HS-27A (cell line): ENCODE measurements around the gene IGF1R.
"Not testable (repeated sequence)": the region's sequence is repeated elsewhere in the genome, so short reads cannot be mapped to it uniquely, and the experiment has no call there.

Experiments
- DNase-seq: peaks from one replicate; pipeline ENCODE4 v3.0.0-alpha.2; 2012; ENCODE audit warnings: low read depth, missing footprints

IGF1R gene

DNA sequence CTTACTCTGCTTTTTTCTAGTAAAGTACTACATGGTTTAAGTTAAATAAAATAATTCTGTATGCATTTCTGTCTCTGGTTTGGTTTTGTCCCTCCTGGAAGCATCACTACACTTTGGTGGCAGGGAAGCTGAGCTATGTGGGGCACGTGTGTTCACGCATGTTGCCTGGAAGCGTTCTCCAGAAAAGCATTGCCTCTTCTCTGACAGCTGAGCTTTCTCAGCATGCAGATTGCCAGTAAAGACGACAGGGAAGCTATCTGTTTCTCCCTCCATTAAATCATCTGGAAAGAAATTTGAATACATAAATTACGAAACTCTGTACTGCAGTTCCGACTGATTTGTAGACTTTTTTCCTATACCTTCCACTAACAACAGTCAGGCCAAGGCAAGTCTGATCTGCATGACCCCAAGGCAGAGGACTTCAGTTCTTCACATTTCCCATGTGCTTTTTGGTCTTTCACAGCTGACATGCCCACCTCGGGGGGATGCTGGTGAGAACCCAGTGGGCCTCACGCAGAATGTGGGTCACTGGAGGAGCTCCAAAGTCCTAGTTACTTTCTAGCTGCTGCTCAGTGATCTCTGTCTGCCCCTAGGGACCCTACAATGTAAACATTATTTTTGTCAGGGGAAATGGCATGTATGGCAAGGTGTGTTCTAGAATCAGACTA, 316.3 kb downstream of the IGF1R start:
- no peak for DNase-seq

DNA sequence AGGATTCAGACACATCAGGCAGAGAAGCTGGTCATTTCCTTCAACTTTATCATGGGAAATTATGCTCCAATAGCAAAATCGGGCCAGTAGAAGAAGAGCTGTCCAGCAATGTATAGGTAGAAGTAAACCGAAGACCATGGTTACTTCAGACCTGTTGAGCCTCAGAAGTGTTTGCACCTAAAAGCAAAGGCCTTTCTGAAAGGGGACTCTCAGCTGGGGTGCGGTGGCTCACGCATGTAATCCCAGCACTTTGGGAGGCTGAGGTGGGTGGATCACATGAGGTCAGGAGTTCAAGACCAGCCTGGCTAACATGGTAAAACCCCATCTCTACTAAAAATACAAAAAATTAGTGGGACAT, 316.8 kb downstream of the IGF1R start:
- not testable (repeated sequence) for DNase-seq

DNA sequence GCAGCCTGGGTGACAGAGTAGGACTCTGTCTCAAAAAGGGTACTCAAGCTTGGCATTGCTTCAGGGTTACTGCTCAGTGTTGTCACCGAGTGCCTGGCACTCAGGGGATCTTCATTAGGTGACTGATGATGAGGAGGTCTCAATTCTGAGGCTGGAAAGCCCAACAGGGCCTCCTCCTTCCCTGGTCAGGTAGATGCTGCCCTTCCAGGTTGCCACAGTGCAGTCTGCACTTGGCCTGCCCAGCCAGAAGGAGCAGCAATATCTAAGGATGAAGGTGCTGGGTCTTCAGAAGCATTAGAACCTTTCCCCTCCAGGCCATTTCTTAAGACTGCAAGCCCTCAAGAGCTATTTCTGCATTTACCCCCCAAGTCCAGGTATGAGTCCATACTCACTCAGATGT, 317.3 kb downstream of the IGF1R start:
- no peak for DNase-seq

DNA sequence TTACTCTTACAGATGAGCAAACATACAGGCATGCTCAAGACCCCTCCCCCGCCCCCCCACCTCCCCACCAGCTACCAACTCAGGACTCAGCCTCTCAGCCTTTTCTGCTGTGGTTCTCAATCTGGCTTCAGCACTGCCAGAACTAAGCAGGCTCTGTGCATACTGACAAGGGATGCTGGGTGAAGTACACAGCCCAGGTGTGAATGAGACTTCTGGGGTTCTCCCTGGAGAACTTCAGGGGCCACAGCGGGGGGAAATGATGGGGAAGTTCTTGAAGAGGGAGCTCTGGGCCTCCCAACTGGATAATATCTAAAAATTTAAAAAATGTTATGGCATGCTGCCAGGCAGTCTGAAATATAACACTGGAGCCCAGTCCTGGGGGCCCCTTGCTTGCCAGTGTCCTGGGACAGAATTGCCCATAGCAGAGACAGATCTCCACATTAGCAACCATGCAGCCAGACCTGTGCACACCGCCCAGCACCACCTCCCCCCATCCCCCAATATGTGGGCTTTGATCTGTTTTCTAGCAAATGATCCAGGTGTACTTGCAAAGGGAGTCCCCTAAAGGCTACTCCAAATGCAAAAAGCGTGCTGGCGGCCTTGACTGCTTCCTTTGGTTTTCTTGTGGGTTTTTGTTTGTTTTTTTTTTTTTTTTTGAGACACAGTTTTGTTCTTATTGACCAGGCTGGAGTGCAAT, 317.9 kb downstream of the IGF1R start:
- DNase-seq = peak; percentile 61

DNA sequence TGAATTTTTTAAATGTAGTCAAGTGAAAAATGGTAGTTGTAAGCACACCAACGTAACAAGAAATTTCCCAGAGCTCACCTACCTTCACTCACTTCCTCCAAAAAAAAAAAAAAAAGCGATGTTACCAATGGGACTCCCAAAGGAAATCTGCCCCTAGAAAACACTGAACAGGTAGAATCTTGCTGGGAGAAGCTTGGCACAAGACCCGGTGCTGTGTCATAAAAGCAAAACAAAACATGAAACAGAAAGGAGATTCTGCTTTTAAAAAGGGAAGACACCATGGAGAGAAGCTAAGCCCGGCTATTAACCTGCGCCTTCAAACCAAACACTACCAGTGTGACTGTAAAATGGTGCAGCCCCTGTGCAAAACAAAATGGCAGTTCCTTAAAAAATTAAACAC, 318.8 kb downstream of the IGF1R start:
- no peak for DNase-seq

DNA sequence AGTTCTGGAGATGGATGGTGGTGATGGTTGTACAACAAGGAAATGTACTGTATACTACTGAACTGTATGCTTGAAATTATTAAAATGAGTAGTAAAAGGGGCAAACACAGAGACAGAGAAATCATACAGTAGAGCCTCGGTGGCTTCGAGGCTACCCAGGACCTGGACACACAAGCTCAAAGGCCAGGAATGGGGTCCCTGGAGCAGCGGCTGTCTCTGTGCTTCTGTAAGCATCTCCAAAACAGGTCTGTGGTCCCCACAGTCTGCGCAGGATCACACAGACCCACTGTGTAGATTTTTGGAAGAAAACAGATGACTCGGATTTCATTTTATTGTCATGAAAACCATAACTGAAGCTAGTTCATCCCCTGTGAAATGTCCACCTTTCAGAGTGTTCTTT, 319.6 kb downstream of the IGF1R start:
- DNase-seq = no peak

DNA sequence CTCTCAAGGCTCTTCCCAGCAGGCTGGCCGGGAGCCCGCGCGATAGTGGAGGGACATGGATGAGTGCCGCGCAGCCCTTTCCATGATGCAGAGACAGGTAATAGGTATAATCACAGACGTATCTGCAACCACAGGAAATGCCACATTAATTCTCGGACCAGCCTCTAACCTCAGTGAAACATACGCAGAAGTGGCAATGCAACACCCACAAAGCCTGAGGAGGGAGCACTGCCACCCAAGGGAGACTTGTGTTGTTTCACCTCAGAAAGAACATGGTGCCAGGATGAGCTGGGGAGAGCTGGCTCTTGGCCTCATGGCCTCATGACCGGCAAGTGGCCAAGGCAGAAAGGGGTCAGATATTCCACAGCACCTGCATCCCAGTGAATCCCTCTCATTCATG, 320.2 kb downstream of the IGF1R start:
- DNase-seq = no peak

DNA sequence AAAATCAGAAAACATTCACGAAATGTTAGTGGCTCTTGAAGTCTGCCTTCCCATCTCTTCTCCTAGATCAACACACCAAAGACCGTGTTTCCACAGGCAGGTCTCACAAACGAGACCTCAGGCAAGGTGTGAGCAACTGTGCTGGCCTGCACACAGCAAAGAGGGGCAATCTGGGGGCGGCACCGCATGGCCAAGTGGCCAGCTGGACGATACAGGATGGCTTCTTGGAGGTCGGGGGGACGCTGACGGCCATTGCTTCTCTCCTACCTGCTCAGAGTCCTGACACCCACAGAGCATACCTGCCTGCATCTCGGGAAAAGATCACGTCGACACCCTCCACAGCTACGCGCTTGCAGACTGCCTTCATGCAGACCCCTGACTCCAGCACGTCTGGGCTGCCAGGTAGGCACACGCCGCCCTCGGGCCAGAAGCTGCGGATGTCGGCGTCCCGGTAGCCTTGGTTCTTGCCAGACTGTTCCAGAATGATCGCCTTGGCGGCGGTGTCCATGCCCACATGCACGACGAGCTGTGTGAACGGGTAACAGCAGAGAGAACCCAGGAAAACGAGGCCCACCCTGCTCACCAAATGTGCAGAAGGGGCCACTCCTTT, 320.9 kb downstream of the IGF1R start:
- no peak for DNase-seq

DNA sequence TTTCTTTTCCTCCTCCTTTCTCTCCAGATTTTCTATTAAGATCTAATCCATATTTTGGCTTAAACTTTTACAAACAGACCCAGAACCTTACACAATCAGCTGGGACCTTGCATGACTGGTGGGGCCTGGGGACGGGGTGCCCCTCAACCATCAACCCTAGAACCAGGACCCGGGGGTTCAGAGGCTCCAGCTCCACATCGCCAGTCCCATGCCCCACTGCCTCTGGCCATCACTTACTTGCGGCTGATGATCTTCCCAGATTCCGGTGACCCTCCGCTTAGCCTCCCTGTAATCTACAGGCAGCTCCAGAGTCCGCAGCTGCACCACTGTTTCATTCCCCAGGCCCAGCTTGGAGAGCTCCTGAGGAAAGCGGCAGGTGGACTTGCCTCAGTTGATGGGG, 322.5 kb downstream of the IGF1R start:
- DNase-seq = no peak

DNA sequence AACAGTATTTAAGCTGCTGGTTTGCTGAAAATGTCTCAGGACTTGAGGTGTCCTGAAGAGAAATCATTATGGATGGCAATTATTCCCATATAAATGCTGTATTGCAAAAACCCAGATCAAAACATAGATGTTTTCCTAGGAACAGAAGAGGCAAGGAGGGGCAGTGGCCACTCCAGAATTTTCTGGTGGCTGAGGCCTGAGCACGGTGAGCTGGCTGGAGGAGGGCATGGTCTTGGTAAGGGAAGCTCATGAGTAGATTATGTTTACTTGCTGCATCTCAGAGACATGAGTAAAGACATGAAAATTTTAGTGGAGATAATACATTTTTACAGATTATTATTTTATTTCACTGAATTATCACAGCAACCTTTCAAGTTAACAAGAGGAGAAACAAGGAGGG, 328.2 kb downstream of the IGF1R start:
- DNase-seq = no peak

DNA sequence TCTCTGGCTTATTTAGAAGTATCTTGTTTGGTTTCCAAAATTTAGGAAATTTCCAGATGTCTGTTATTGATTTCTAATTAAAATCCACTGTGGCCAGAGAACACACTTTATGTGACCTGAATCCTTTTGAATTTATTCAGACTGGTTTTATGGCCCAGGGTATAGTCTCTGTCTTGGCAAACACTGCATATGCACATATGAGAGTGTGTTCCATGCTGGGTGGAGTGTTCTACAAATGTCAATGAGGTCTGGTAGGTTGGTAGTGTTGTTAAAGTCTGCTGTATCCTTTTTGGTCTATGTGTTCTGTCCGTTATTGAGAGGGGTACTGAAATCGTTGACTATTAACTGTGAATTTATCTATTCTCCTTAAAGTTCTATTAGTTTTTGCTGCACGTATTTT, 329.1 kb downstream of the IGF1R start:
- DNase-seq = no peak

DNA sequence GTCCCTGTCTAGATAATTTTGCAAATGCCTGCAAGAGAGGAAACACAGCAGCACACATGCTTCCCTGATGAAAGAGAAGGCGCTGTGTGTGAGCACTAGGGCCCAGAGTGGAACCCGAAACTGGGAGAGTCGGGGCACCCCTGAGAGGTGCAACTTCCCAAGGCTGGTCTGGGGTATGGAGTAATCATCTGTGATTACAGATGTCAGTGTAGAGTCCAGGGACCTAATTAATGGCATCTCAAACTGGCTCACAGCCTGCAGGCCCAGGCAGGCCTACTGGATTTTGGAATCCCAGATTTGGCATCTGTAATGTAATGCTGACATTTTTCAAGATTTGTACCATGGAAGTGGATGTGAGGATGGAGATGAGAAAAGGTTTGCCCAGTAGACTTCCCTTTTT, 329.8 kb downstream of the IGF1R start:
- DNase-seq = no peak

DNA sequence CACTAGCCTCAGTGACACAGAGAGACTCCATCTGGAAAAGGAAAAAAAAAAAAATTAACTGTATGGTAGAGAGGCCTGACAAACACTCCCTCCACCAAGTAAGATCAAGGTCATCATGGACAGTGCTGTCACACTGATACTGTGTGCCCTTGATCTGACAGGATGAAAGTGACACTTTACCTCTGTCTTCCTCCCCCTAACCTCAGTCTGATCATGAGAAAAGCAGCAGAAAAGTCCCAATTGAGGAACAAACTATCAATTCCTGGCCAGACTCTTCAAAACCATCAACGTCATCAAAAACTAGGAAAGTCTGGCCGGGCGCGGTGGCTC, 332.5 kb downstream of the IGF1R start:
- no peak for DNase-seq

DNA sequence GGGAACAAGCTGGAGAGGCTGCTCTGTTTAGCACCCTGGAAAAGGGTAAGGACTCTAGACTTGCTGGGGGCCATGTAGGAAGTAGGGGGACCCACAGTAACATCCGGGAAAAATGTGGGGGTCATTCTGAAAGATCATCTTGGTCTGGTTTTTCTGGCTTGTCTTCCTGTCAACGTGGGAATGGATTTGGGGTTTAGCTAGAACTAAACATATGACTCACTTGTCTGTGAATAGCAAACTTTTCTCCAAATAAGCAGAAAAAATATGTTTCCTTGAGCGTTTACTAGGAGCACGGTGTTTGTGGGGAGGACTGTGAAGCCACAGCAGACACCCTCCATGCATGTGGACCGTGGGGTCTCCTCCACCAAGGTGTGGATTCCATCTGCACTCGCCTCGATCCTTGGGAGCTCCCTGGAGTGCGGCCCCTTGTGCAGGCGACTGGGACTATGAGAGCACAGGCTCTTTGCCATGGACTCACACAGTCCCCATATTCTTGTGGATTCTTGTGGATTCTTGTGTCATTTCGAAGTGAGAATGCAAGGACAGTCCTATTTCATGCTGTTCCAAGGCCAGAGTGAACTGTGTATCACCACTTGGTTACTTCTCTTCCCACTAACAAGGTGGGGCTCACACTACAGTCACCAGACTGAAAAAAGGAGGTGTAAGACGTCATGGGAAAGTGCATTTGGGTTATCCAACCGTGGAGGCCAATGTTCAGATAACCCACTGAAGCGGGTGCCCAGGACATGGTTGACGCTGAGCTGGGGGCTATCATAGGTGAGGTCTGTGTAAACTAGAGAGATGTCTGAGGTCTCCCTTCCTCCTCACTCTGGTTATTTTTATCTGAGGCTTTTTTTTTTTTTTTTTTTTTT, 333.7 kb downstream of the IGF1R start:
- no peak for DNase-seq

DNA sequence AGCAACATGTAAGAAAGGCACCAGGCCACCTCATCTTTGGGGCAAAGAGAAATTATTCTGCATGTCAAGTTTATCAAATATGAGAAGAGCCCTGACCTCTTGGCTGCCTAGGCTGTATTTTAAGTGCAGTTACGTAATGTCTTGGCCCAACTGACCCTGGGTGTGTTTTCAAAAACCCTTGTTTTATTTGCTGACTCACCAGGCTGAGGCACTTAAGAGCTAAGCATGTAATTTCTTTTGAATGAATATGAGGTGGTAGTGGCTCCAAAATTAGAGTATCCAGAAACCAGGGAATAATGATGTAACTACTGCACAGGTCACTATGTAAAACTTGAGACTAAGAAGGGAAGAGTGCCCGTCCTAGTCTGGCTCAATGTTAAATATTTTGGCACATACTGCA, 335.0 kb downstream of the IGF1R start:
- peak; percentile 20 for DNase-seq

DNA sequence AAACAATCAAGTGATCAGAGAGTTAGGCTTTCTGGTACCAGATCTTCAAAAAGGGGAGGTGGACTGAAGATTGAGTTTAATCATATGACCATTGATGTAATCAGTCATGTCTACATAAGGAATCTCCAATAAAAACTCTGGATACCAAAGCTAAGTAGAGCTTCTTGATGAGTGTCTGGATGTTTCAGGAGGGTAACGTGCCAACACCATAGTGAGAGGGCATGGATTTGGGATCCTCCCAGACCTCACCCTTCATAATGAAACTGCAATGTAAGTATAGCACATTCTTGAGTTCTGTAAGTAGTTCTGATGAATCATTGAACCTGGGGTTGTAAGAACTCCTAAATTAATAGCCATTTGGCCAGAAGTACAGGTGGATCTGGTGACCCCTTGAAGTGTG, 337.9 kb downstream of the IGF1R start:
- no peak for DNase-seq

DNA sequence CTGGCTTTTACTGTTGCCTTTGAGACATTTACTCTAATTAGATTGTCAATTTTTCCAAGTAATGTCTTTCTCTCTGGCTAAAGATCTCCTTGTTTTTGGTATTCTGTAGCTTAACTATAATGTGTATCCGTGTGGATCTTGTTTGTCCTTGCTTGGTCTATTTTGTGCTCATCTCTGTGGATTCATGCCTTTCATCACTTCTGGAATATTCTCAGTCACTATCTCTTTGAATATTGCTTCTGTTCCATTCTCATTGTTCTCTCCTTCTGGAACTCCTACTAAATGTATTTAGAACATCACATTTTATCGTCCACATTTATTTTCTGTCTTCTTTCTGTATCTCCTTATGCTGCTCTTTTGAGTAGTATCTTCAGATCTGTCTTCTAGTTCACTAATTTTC, 346.6 kb downstream of the IGF1R start:
- no peak for DNase-seq

DNA sequence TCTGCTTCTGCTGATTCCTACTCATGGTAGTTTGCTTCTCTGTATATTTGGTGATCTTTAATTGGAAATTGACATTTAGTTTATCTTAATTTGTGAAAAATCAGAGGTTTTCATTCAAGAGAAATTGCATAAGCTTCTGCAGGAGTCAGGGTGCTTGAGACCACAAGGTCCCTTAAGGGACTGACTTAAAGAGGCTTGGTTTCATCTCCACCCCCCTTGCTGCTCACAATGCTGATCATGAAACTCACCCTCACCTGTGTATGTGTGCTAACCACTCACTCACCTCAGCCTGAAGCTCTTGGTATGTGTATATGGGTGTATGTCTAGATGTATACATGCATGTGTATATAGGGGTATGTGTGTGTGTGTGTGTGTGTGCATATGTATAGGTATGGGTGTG, 347.8 kb downstream of the IGF1R start:
- no peak for DNase-seq

DNA sequence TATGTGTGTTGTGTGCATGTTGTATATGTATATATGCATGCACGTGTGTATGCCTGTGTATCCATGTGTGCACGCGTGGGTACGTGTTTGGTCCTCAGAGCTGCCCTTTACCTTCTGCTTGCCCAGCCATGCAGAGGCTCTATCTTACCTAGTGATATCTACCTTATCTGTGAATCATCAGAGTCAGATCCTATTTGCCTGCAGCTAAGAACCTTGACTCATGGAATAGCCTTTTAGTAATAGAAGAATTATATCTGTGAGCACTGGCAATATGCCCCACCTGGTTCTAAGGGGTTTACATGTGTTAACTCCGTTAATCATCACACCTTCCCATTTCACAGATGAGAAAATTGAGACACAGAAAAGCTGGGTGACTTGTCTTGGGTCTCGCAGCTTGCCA, 348.3 kb downstream of the IGF1R start:
- DNase-seq = no peak

DNA sequence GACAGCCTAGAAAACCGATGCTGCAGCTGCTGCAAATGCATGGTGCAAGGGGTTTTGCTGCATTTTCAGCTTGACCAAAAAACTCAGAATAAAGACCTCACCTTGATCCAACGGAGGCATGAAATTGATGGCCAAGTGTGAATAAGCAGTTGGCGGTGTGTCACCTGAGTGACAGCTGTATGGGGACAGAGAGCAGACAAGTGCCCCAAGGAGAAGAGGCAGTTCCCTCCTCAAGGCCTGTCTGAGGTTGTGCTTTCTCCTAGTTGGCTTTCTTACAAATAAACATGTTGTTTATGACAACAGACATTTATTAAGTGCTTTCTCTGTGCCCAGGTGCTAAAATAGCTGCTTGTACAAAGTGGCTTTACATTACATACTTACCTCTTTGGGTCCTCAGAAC, 349.0 kb downstream of the IGF1R start:
- DNase-seq = no peak

DNA sequence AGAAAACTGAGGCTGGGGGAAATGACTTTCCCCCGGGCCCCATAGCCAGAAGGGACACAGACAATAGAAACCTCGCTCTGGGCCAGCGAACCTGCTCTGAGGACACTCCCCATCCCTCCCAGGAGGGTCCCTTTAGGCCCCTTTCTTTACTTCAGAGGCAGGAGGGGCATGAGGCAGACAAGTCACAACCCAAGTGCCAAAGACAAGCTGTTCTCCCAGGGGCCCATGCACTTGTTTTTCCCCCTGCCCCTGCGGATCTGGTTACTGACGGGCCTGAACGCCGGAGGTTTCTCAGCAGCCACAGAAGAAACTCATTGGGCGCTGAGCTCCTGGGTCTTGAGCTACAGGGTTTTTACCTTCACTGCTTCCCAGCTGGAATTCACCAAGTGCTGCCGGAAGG, 349.4 kb downstream of the IGF1R start:
- no peak for DNase-seq

DNA sequence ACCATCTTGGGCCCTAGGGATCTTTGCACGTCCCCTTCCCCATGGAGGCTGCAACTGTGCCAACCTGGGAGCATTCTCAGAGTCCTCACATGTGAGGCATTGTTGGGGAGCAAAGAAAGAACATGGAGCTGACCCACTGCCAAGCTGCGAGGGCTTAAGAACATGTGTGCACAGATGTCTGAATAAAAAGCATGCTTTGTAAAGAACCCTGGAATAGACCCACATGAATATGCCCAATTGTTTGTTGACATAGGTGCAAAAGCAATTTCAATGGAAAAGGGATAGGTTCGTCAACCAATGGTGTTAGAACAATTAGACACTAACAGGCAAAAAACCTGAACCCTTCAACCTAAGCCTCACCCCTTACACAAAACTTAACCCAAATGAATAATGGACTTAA, 349.9 kb downstream of the IGF1R start:
- DNase-seq = no peak

DNA sequence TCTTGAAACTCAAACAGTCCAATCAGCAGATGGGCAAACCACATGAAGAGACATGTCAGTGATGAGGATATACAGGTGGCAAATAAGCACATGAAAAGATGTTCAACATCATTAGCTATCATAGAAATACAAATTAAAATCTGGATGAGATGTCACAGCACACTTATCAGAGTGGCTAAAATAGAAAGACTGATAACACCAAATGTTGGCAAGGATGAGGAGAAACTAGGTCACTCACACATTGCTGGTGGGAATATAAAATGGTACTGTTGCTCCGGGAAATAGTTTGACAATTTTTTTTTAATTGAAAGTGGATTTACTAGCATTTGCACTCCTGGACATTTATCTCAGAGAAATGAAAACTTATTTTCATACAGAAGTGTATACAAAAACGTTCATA, 350.9 kb downstream of the IGF1R start:
- no peak for DNase-seq
